ENCODE measurements around the gene SP110.

GRCh38 chr2:230202430-230203109 is 17.2 kb downstream of the SP110 start:
- TF ChIP-seq, protein P1, sequence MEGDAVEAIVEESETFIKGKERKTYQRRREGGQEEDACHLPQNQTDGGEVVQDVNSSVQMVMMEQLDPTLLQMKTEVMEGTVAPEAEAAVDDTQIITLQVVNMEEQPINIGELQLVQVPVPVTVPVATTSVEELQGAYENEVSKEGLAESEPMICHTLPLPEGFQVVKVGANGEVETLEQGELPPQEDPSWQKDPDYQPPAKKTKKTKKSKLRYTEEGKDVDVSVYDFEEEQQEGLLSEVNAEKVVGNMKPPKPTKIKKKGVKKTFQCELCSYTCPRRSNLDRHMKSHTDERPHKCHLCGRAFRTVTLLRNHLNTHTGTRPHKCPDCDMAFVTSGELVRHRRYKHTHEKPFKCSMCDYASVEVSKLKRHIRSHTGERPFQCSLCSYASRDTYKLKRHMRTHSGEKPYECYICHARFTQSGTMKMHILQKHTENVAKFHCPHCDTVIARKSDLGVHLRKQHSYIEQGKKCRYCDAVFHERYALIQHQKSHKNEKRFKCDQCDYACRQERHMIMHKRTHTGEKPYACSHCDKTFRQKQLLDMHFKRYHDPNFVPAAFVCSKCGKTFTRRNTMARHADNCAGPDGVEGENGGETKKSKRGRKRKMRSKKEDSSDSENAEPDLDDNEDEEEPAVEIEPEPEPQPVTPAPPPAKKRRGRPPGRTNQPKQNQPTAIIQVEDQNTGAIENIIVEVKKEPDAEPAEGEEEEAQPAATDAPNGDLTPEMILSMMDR (IDR thresholded peaks at IDR 0.05; ENCODE audit: low read depth, low read length) = peak; percentile 70
- TF ChIP-seq EZH2phosphoT487 (IDR thresholded peaks at IDR 0.05; ENCODE audit: low read depth) = no peak
